ENCODE measurements around the gene RUFY4.
A peak's percentile ranks its signal among the peaks of the same experiment; 100 is the strongest.

The RUFY4 gene, protein sequence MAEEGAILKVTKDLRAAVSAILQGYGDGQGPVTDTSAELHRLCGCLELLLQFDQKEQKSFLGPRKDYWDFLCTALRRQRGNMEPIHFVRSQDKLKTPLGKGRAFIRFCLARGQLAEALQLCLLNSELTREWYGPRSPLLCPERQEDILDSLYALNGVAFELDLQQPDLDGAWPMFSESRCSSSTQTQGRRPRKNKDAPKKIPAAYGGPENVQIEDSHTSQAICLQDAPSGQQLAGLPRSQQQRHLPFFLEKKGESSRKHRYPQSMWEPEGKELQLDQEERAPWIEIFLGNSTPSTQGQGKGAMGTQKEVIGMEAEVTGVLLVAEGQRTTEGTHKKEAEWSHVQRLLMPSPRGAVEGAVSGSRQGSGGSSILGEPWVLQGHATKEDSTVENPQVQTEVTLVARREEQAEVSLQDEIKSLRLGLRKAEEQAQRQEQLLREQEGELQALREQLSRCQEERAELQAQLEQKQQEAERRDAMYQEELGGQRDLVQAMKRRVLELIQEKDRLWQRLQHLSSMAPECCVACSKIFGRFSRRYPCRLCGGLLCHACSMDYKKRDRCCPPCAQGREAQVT

DNA sequence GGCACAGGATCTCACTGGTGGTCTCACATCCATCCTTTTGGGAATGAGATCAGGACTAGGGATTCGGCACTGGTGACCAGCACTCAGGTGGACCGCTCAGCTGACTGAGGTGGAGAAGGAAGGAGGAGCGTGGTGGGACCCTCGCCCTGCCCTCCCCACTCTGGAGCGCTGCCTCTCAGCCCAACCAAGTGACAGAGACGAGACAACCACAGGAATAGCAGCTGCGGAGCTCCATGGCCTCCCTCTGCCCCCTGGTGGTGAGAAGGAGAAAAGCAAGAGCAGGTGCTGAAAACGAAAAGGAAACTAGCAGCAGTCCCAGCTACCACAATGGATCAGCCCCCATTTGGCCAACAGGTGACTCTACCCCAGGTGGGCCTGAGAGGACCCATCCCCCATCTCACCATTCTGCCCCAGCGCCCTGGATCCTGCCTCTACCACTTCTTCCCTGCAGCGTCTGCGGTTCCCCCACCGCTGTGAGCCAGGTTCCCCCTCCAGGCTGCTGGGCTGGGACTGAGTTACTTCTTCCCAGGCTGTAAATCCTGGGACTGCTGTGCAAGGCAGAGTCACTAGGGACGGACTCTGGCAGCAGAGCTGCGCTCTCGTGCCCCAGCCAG, at the start of gene RUFY4:
Gene RUFY4 (plus strand): TSS at position 533 of the 614 bp plus-strand sequence. CDS start 1,353 bp downstream, outside the sequence.
- DNase-seq = peak; percentile 74 to 79

DNA sequence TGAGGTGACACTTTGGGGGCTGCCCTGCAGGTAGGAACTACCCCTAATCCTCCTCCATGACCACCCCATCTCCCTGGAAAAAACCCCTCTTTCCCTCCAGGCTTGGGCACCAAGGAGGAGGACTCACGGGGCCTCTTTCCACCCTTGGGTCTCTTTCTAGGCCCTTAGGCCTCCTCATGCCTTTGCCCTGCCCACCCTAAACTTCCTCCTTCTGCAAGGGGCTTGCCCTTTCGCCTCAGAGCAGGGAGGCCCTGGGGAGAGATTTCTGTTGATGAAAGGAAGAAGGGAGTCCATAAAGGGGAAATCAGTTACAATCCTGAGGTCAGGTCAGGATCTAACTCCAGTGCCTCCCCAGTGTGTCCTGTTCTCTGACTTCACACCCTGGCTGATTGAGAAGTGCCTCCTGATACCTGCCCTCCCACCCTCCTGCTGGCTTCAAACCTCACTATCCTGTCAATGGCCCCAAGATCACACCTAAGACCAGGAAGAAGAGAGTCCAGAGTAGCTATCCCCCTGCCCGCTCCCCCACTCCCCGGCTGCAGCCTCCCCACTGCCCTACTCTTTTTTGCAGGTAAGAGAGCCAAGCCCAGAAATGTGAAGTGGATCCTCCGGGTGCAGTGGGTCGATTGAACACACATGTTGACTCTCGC, 49.5 kb upstream of the RUFY4 start:
- no peak for DNase-seq

DNA sequence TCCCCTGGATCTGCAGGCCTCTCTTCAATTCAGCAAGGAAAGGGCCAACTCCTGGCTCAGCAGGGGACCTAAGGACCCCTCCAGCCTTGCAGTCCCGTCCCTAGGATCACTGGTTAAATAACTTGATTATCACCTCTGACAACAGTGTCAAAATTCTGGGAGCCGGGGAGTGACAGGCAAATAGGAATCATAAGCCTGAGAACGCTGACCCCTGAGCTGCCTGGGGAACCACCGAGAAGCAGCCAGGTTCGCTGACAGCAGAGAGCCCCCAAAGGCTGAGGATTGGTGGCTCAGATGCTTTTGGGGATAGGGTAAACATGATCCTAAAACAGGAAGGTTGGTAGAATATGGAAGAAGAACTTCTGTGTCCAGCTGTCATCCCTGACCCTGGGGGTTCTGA, 48.8 kb upstream of the RUFY4 start:
- no peak for DNase-seq

DNA sequence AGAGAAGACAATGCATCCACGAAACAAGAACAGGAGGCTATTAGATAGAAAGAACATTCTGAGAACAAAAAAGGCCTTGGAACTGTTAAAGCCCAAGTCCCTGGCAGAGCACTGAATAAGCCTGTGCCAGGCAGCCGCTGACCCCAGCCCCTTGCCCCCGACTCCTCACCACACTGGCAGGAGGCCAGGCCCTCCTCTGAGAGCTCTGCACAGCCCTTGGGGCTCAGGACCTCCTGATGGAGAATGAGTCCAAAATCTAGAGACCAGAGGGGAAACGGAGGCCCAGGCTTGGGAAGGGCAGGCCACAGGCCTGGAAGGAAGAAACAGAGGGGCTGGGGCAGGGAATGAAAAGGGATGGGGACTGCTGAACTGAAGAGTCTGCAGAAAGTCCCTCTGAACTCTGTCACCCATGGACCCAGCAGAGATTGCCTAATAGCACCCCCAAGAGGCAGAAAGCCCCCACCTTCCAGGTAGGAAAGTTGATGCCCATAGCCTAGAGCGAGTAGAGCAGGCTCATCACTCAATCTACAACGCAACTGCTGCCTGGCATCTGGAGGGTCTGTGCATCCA, 48.0 kb upstream of the RUFY4 start:
- DNase-seq = no peak

DNA sequence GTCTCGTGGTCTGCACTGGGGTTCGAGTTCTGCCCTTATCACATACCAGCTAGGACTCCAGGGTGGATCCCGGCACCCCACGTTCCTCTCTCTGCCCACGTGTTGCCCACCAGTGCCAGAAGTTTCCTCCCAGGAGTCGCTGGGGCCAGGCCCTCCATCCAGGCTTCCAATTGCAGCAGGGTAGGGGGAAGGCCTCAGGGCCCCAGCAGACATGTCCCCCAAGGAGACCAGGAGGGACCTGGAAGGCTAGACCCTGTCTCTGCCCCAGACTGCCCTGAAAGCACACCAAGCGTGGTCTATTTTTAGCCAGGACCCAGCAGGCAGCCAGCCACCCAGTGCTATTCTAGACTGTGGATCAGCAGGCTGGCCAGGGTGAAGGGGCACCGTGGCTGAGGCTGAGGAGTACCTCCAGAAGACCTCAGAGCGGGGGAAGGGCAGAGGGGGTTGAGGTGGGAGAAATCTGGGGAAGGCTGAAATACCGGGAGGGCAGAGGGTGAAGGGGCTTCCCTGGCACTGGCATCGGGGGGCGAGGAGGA, 47.4 kb upstream of the RUFY4 start:
- no peak for DNase-seq

DNA sequence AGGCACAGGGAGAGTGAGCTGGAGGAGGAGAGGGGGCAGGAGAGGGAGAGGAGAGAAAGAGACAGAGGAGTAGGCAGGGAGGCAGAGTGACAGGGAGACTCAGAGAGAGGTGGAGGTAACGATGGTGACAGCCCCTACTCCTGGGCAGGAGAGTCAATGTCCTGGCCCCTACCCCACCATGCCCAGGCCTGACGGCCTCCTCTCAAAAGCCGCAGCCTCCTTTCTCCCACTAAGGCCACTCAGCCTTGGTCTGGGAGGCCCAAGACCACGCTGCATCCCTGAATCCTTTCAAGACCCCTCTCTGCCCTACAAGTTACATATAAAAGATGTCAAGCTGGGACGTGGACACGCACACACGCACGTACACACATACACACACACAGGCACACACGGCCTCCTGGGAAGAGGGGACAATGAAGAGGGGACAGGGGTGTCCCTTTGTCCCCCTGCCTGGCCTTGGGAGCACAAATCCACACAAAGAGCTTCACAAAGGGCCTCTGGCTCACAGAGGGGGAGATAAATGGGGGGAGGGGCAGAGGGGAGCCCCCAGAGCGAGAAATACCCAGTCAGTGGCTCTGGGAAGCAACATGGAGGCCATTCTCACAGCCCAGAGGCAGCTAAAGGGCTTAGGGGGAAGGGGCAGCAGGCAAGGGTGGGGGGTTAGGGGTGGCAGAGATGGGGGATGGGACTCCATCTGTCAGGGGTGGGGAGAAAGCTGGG, 46.8 kb upstream of the RUFY4 start:
- no peak for DNase-seq

DNA sequence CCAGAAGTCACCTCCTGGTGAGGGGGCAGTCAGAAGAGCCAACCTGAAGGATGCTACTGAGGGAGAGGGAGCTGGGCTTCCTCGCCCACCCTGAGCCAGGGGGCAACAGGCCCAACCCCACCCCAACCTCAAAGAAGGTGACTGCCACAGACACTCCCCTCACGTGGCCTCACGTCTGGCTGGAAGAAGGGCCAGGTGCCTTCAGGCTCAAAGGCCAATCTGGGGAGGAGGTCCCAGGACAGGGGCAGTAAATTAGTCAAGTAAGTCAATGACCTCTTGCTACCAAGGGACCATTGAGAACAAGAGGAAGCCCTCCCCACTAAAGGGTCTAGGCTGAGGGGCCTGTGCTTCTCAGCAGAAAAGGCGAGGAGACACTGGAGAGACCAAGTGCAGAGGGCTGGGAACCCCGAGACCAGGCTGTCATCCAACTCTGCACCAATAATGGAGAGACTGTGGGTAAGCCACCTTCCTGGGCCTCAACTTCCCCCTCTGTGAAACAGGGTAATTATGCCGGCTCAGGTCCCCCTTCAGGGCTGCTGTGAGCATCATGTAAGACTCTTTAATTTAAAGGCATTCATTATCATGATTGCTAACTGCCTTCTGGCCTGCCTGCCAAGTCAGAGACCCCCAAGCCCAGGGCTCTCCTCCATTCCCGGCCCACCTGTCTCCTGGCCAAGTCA, 46.1 kb upstream of the RUFY4 start:
- no peak for DNase-seq

DNA sequence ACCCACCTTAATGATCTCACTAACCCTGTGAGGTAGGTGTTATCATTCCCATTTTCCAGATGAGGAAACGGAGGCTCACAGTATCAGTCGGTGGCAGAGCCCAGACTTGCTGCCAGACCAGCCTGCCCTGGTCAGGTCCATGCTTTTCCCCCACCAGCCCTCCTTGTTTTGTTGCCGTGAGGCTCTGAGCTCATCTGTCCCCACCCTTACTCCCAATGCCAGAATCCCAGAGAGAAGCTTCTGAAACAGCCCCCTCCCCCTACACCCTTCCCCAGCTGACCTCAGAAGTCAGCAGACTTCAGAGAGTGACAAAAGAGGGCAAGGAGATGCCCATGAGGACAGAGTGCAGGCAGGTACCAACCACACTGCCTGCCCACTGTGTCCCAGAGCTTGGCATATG, 45.4 kb upstream of the RUFY4 start:
- DNase-seq = no peak

DNA sequence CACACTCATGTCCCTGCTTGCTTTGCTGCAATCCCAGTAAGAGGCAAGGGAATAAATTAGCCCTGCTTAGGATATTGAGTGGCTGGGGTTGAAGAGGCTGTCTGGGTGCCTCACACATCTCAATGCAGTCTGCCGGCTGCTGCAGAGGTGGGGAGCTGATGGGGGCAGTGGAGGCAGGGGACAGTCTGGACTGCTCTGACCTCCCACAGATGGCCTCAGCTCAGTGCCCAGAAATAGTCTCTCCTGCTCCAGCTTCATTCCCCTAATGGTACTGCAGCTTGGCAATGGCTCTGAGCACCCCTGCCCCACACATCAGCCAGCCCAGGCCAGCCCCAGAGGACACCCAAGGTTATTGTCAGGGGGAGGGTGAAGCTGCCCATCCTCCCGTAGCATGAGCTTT, 44.7 kb upstream of the RUFY4 start:
- DNase-seq = no peak

DNA sequence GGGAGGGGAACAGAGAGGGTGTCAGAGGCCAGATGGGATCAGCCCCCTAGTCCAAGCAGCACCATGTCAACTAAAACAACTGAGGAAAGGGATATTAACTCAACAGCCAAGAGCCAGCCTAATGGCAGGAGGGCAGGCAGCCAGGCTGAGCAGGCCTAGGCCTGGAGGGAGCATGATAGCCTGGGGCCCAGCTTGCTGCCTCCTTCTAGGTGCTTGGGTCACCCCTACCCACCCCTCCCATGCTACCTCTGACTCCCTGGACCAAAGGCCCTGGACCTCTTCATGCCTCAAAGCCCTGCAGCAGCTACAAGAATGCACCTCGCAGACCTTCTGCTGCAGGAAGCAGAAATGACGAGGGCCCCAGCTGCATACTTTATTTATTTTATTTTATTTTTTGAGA, 44.2 kb upstream of the RUFY4 start:
- DNase-seq = no peak

DNA sequence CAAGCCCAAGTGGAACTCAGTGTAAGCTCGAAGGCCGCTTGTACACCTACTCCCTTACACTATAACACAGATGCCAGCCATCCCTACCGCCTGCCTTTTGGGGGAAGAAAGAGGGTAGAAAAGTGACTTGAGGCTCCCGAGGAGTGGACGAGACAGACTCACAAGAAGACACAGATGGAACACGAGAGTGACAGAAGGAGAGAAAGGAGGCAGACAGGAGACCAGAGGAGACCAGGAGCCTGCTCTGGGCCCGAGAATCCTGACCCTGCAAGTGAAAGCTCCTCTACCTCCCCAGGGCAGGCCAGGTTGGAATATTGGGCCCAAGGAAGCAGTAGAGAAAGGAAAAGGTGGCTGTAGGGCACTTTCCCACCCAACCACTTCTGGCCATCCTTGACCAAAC, 42.8 kb upstream of the RUFY4 start:
- DNase-seq = no peak

DNA sequence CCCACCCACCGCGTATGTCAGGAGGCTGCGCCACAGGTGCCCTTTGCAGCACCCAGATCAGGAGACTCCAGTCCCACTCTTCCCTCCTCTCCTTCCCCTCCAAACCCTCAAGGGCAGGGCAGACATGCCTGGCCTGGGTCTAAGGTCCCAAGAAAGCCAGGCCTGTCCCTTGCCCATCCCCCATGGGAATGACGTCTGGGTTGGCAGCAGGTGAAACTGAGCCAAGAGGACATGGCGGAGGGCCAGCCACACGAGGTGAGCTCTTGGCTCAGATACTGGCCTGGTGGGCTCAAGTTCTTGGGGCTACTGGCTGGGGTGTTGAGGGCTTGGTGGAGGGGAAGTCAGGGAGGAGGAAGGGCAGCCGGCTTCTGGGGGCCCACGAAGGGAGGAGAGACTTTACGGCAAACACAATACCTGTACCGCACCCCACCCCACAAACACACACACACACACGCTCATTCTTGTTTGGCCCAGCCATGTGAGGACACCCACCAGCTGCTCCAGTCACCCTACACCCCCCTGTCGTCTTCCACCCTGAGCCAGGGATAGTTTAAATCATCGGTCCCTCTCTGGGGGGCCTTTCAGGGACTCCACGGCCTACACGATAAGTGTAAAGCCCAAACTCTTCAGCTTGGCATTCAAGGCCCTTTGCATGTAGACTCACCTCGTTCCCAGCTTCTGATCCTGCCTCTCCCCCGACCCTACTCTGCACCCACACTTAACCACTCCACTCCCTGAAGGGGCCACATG, 42.2 kb upstream of the RUFY4 start:
- no peak for DNase-seq

DNA sequence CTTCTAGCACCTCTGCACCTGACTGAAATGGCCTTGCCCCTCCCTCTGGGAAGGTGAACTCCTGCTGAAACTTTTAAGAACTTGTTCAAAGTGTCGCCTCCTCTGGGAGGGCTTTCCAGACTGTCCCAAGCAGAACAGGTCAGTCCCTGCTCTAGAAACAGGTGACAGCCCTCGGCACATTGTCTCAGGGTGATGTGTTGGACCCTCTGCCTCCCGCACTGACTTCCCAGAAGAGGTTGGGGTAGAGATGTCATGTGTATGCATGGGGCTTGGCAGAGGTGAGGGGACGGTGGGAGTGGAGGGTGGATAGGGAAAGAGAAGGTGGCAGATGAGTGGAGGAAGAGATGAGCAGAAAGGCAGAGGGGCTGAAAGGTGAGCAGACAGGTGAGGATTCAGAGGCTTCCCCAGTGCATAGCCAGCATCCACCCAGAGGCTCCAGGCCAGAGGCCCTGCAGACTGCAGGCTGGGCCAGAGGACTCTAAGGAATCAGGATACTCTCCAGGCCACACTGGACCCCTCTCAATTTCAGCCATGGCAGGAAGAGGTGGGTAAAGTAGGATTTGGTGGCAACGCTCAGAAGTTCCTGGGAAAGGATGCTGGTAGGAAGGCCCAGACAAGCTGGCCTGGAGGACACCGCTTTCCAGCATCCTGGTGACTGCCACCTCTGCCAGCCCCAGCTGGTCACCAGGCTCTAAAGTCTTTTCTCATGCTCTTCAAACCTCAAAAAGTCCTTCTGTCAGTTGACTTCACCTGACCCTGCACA, 41.4 kb upstream of the RUFY4 start:
- DNase-seq = no peak

DNA sequence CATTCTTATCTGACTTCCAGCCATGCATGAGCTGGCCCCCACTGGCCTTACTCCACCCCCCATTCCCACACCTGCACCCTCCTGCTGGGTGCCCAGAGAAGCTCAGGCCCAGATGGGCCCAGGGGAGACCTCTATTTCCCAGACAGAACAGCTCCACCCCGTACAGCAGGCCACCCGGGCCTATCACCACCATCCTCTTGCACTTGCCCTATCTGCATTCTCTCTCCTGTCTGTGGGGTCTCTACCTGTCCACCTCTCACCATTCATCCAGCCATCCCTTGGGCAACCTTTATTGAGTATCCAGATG, 40.9 kb upstream of the RUFY4 start:
- DNase-seq = no peak

DNA sequence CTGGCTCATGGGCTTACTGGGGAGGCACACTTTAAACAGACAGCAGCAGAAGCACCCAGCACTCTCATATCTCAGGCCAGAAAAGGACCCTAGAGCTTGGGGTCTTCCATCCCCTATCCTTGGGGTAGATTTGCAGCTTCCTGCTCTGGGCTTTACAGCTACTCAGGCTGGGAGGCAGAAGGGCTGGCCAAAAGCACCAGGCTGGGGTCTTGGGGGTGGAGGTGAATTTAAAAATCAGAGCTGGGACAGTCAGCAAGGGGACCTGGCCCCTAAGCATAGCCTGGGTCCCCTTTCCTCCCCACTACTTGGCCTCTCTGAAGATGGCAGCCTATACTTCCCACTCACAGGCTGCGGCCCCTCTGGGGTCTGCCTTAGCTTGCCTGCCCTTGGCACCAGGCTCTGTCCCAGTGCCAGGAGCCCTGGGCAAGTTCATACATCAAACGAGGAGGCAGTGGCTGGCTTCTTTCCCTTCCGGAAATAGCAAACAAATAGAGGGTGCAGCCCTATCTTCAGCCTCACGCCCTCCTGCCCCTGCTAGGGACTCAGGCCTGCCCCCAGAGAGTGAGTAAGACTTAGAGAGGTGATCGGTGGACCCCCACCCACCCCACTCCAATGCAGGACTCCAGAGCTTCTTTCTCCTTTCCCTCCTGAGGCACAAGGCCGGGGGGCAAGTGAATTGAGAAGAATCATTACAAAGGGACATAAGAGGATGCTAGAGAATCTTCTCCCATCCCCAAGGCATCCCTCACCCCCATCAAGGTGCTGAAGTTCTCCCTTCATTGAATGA, 40.3 kb upstream of the RUFY4 start:
- no peak for DNase-seq

DNA sequence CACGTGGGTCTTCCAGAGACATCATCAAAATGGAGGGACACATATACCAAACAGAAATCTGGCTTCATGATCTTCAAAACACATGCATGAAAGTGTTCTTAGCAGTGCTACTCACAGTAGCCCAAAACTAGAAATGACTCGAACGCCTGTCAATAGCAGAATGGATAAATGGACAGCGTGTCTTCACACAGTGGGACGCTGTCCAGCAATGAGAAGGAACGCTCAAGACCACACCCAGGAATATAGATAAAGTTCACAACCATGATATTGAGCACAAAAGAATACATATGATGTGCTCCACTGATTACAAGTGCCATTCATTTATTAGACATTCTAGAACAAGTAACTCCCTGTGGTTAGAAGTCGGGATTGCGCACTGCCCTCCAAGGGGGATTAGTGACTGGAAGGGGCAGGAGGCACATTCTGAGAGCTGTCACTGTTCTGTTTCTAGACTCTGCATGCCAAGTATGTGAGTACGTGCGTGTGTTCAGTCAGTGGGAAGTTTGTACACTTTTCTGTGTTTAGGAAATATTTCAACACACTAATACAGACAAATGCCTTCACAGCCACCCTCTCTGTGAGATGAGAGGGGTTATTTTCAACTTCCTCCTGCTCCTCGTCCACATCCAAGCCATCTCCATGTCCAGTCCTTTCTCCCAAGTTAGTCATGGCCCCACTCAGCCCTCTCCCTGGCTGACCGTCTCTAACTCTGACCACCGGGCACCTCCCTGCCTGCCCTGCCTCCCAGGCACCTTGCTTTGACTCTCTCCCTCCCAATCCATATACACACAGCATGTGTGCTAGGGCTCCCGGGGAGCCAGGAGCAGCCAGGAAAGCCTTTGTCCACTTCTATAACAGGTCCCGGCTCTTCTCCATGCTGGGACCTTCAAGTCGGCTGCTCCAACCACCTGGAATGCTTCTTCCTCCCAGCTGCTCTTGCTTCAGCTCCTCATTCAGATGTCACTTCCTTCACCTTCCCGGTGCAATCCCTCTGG, 39.4 kb upstream of the RUFY4 start:
- no peak for DNase-seq

DNA sequence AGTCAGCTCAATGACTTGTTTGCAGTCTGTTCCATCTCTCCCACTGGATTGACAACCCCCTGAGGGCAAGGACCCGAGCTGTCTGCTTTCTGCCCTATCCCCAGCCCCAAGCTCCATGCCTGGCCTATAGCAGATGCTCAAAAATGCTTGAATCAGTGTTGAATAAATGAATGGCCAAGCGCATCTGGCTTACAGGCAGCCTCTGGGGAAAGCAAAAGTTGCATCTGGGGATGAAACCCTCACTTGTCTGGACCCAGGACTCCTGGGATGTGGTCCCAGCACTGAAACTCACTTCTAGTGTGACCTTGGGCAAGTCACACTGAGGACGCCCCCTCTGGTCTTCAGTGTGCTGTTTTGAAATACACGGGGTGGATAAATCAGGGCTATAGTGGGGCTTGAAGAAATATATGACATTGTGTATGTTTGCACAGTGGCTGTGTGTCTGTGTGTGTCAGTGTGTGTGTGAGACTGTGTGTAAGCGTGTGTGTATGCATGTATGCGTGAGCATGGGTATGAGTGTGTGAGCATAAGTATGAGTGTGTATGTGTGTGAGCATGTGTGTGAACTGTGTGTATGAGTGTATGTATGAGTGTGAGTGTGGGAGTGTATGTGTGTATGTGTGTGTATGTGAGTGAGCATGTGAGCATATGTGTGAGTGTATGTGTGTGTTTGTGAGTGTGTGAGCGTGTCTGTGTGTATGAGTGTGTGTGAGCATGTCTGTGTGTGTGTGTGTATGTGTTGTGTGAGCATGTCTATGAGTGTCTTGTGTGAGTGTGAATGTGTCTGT, 38.5 kb upstream of the RUFY4 start:
- DNase-seq = no peak

DNA sequence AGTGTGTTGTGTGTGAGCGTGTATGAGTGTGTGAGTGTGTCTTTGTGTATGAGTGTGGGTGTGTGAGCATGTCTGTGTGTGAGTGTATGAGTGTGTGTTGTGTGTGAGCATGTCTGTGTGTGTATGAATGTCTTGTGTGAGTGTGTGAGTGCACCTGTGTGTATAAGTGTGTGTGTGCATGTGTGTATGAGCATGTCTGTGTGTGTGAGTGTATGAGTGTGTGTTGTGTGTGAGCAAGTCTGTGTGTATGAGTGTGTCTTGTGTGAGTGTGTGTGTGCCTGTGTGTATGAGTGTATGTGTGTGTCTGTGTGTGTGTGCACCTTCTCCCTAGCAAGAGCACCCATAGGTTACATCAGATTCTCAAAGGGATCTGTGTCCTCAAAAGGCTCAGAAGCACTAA, 37.8 kb upstream of the RUFY4 start:
- DNase-seq = no peak

All from CD4-positive, alpha-beta T cell treated with Interleukin-1 beta for 1 hour (primary cell).